Body of pancreas (tissue), 4 donors: ENCODE measurements around the gene LPP. TPM values are rescaled to one million over a fixed set of nuclear protein-coding genes. Genes with fewer than 3 reads are reported as not detected.

Experiments used
- ATAC-seq: fragments of 150-250 bp; one replicate; pipeline ENCODE4 v1.9.1; 2016
- DNase-seq, 4 donors: peaks; one replicate each; pipeline ENCODE4 v3.0.0-alpha.2; 2019
- H3K27ac ChIP-seq, 4 donors: fragments of 200-600 bp; sonication (generic); 1 replicate in 3 of 4; 2 replicates in 1 of 4; pipeline versions ENCODE4 v1.5.1 to v1.6.1; 2016 to 2019; ENCODE audit warnings: mild to moderate bottlenecking in 1 of 4, mixed read lengths in 1 of 4, moderate library complexity in 1 of 4
- H3K27me3 ChIP-seq, 2 donors: fragments of 200-600 bp; sonication (generic); one replicate each; pipeline ENCODE4 v1.6.0; 2016; ENCODE audit warnings: mild to moderate bottlenecking in 1 of 2
- H3K36me3 ChIP-seq, 2 donors: fragments of 200-600 bp; sonication (generic); replicated peaks in 1 of 2; 2 replicates each; pipeline ENCODE4 v1.5.1; 2016; ENCODE audit warnings: low read depth in 2 of 2; ENCODE audit not compliant: insufficient read depth in 1 of 2
- H3K4me1 ChIP-seq: fragments of 200-600 bp; sonication (generic); one replicate; pipeline ENCODE4 v1.6.0; 2016
- H3K4me3 ChIP-seq, 2 donors: fragments of 200-600 bp; sonication (generic); 1 replicate in 1 of 2; 2 replicates in 1 of 2; pipeline ENCODE4 v1.5.1; 2016 to 2019
- H3K9me3 ChIP-seq, 3 donors: fragments of 200-600 bp; sonication (generic); 1 replicate in 2 of 3; 2 replicates in 1 of 3; pipeline ENCODE4 v1.5.1; 2016
- CTCF ChIP-seq, 7 experiments: fragments of 450-650 bp in 4 of 7; fragments of 200-600 bp in 3 of 7; sonication (generic) in 3 of 7; IDR thresholded peaks; one replicate each; pipeline ENCODE4 v1.5.1; 2016 to 2019; ENCODE audit warnings: antibody characterized with exemption in 7 of 7
- POLR2A ChIP-seq, 3 donors: fragments of 450-650 bp; IDR thresholded peaks; one replicate each; pipeline ENCODE4 v1.6.1; 2016; ENCODE audit warnings: antibody characterized with exemption in 3 of 3, mild to moderate bottlenecking in 2 of 3
- WGBS, 2 donors: methylation state at CpG; one replicate each; pipeline ENCODE4 v1.1.5; 2017; 5-methylcytosine and 5-hydroxymethylcytosine counted together
- intact Hi-C: fragments of 100-400 bp; cut with DNase I; formaldehyde crosslinking; loops from one replicate; pipeline ENCODE4 v1.15.1; 2023
- total RNA-seq, 2 donors: library from RNA; depleted of rRNA; stranded (reverse); fragments of >200 nt; gene quantifications; one replicate each; pipeline ENCODE4 v1.1.0, GENCODE V29; 2016

The LPP gene
- total RNA-seq, 2 donors from 2014 or later: 60.6 to 65.1 TPM

- H3K27me3 ChIP-seq: no peaks in the 10 kb centered on the region
- H3K36me3 ChIP-seq: no peaks in the 10 kb centered on the region
- intact Hi-C loops: no loop called here
- H3K9me3 ChIP-seq: no peaks in the 10 kb centered on the region
- peak; percentile 68 for ATAC-seq
- DNase-seq: peak; percentile 34 to 73 (median 57)
- WGBS, 2 donors: 37 to 38% methylated on average over 11 of the region's 11 CpGs
- peaks cover 67% of the 10 kb centered on the region for H3K4me1 ChIP-seq
- TF ChIP-seq POLR2A (IDR thresholded peaks at IDR 0.05): peak in 2 of 3 donors; percentile 12 to 24
- no peak for TF ChIP-seq CTCF (IDR thresholded peaks at IDR 0.05)
- peak overlapping the region; percentile 64 to 92 (median 86) for H3K27ac ChIP-seq
- no peak overlapping the region for H3K4me3 ChIP-seq
These were observed 141.0 kb downstream of the LPP start for GRCh38 chr3:188294823-188295487.

GRCh38 chr3:188295876-188296275 is 141.9 kb downstream of the LPP start:
- H3K4me3 ChIP-seq: no peak overlapping the region
- ATAC-seq (no peak), DNase-seq (no peak)
- intact Hi-C loops: no loop called here
- H3K36me3 ChIP-seq: no peaks in the 10 kb centered on the region
- H3K9me3 ChIP-seq: no peaks in the 10 kb centered on the region
- 95 to 100% methylated on average over 3 of the region's 3 CpGs for WGBS, 2 donors
- H3K27ac ChIP-seq: peak overlapping the region; percentile 64 to 92 (median 86)
- H3K4me1 ChIP-seq: peaks cover 61% of the 10 kb centered on the region
- TF ChIP-seq CTCF (IDR thresholded peaks at IDR 0.05) (no peak), POLR2A (IDR thresholded peaks at IDR 0.05) (no peak)
- H3K27me3 ChIP-seq: no peaks in the 10 kb centered on the region

- ATAC-seq (peak; percentile 95), DNase-seq (peak; percentile 60 to 85 (median 68))
- Histone ChIP-seq H3K9me3 (no peaks in the 10 kb centered on the region), H3K27me3 (no peaks in the 10 kb centered on the region), H3K4me3 (no peak overlapping the region), H3K36me3 (no peaks in the 10 kb centered on the region), H3K4me1 (peaks cover 65% of the 10 kb centered on the region), H3K27ac (peak overlapping the region; percentile 64 to 92 (median 86))
- intact Hi-C loops: no loop called here
- WGBS, 2 donors: 16% methylated on average over 5 of the region's 5 CpGs
- TF ChIP-seq POLR2A (IDR thresholded peaks at IDR 0.05) (no peak), CTCF (IDR thresholded peaks at IDR 0.05) (no peak)
These were observed 143.0 kb downstream of the LPP start for GRCh38 chr3:188296761-188297612.

- intact Hi-C loops: no loop called here
- Histone ChIP-seq H3K27me3 (no peaks in the 10 kb centered on the region), H3K36me3 (no peaks in the 10 kb centered on the region), H3K4me3 (no peak overlapping the region), H3K4me1 (peaks cover 81% of the 10 kb centered on the region), H3K9me3 (no peaks in the 10 kb centered on the region), H3K27ac (no peak overlapping the region)
- ATAC-seq: no peak
- TF ChIP-seq POLR2A (IDR thresholded peaks at IDR 0.05) (no peak), CTCF (IDR thresholded peaks at IDR 0.05) (no peak)
- no peak for DNase-seq
- 78 to 92% methylated on average over 3 of the region's 3 CpGs for WGBS, 2 donors
These were observed 144.6 kb downstream of the LPP start for GRCh38 chr3:188298585-188298984.
